GM21515 (cell line): ENCODE data around the gene NLGN1.

Experiments used
- ATAC-seq: cut with Tn5 transposase; IDR thresholded peaks from one replicate; pipeline ENCODE4 v1.9.1; 2021; ENCODE audit not compliant: unreplicated experiment

Gene NLGN1

GRCh38 chr3:174315225-174315624, 917.7 kb downstream of the NLGN1 start:
- no peak for ATAC-seq

DNA sequence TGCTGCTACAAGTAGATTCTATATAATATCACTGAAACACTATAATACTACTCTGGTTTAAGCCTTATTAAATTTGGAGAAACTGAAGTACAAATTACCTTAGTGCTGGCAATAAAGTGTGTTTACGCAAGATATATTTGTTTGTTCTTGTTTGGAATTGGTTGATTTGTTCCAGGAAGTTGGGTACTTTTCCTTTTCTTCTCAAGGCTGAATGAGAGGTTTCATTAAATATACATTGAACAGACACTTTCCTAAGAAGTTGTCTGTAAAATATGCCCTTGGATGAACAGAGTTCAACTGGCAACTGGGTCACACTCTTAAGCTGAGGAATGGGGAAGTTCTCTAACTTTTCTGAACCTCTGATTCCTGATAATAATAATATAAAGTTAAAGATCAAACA, 919.5 kb downstream of the NLGN1 start:
- no peak for ATAC-seq

DNA sequence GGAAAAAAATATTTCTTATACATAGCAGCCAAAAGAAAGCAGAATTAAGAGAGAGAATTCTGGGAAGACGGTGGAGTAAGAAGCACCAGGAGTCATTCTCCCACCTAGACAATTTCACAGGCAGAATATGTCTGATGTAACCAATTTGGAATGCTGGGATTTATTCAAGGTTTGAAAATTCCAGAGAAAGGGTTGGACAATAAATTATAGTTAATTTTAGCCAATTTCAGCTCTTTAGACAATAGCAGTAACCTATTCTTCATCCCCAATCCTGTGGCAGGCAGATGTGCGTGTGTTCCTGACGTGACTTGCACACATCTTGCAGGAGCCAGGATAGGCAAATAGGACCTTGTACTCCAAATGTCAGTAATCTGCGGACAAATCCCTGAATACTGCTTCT, 920.6 kb downstream of the NLGN1 start:
- ATAC-seq = no peak

GRCh38 chr3:174321548-174321947, 924.0 kb downstream of the NLGN1 start:
- no peak for ATAC-seq

DNA sequence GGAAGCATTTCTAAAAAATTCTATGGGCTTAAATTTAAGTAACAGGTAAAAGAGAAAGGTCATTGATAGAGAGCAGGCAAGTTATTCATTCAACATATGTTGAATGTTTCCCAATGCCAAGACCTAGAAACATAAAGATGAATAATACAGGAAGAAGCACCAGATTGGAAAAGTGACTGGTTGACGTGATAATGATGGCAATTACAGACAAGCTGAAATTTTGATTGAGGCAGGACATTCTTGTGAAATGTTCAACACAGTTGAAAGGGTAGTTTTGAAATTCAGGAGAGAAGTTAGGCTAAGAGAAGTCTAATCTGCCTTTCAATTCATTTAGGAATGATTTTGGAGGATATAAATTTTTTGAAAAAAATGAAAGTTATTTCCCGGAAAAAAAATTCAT, 925.2 kb downstream of the NLGN1 start:
- ATAC-seq = no peak

DNA sequence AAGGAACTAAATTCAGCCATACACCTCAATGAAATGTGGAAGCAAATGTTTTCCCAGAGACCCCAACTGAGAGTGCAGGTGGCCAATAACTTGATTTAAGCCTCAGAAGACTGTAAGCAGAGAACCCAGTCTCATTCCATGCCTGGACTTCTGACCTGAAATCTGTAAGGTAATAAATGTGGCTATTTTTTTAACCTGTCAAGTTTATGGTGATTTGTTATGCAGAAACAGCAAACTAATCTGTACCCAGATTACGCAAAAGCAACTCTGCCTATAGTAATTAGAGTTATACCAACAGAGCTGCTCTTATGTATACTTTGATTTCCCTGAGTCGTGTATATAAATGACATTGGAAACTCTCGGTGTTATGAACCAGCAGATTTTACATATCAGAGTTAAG, 927.6 kb downstream of the NLGN1 start:
- no peak for ATAC-seq

DNA sequence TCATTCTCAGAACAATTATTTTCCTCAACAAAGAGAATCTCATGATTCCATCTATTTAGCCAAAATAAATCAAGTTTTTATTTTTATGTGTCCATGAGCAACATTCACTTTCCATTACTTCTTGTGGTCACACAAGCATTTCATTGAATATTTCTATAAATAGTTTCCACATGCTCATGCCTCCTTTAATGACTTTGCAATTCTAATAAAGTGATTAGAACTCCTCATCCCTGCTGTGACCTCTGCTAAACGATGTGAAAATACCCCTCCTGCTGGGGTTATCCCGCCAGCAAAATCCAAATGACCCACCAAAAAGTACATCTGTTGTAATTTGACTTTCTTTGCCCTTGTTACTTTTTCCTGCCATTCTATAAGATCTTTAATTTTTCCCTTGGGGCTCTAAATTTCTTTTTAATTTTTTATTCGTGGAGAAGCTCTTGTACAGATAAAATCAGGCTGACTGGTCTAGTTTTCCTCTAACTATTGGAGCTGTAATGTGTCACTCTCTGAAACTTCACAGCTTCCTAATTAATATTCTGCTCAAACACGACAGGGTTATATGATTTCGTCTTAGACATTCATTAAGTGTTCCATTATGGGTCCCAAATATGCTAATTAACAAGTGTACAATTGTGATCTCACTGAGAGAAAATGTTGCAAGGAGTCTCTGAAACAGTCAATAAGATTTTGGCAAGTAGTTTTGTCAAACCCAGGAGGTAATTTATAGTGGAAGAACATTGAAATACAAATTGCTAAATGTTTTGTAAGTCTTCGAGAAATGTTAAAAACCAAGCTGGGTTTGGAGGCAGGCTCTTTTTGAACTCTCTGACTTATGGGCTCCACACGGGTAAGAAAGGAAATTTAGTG, 928.5 kb downstream of the NLGN1 start:
- ATAC-seq = no peak

DNA sequence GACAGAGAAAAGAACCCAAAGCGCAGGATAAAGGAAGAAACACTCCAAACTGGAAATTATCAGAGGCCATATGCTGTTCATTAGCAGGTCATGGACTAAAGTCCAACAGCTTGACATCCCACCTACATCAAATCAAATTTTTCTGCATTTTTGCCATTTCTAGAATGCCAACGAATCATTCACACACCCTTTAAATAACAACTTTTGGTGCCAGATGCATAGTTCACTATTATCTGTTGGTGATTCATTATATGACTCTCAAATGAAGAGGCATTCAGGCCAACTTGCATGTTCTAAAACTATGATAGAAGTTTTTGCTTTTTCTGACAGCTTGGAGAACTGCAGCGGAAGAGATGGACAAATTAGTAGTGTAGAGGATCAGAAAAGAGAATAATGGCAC, 931.8 kb downstream of the NLGN1 start:
- no peak for ATAC-seq

DNA sequence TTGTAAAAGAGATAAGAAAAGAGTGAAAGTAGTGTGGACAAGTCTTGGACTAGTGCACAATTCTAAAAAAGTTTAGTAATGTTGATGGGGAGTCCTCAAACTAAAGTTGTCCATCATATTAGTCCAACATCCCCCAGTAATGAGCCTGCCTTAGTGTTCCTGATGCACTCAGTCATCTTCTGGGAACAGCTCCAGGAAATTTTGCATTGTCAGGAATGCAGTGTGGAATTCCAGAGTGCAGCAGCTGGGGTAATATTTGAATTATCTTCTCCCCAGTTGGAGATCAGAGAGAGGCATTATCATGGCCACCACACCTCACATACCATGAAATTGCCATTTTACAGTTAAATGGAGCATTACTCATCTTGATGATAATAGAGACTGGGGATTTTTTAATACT, 932.8 kb downstream of the NLGN1 start:
- ATAC-seq = no peak

DNA sequence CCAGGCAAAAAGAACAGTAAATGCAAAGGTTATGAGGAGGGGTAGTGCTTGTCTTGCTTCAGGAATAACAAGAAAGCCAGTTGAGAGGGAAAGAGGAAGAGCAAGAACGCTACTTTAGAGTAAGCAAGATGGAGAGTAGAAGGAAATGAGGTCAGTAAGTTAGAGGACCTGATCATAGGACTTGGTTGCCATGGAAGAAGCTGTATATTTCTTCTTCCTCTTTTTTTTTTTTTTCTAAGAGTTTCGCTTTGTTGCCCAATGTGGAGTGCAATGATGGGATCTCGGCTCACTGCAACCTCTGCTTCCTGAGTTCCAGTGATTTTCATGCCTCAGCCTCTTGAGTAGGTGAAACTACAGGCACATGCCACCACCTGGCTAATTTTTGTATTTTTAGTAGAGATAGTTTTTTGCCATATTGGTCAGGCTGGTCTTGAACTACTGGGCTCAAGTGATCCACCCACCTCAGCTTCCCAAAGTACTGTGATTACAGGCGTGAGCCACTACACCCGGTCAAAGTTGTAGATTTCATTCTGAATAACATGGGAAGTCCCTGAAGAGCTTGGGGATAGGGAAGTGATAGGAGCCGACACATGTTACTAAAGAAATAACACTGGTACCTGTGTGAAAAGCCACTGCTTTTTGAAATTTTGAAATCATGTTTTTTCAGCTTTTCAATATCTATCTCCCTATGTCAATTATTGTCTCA, 933.7 kb downstream of the NLGN1 start:
- ATAC-seq = no peak

- no peak for ATAC-seq
Observed at GRCh38 chr3:174332391-174332790, 934.8 kb downstream of the NLGN1 start.

- ATAC-seq = no peak
Observed at GRCh38 chr3:174333640-174334039, 936.1 kb downstream of the NLGN1 start.

- no peak for ATAC-seq
Observed at GRCh38 chr3:174334111-174334510, 936.6 kb downstream of the NLGN1 start.

- ATAC-seq = no peak
Observed at GRCh38 chr3:174335324-174335723, 937.8 kb downstream of the NLGN1 start.

- ATAC-seq = no peak
Observed at GRCh38 chr3:174335910-174336309, 938.4 kb downstream of the NLGN1 start.
